Measurements from ENCODE around the gene CLDN14.
"Not testable (repeated sequence)": the region's sequence is repeated elsewhere in the genome, so short reads cannot be mapped to it uniquely, and the experiment has no call there.

The CLDN14 gene

GRCh38 chr21:36477001-36477400 lies 2.9 kb downstream of the CLDN14 start:
- TF ChIP-seq CTCF (IDR thresholded peaks at IDR 0.05), result no peak
- no peaks in the 10 kb centered on the region for H3K9me3 ChIP-seq
- H3K27me3 ChIP-seq, result no peaks in the 10 kb centered on the region
- no peak overlapping the region for H3K4me3 ChIP-seq (ENCODE audit: low read depth in 1 of 2, low read length in 1 of 2)
- H3K27ac ChIP-seq, result no peak overlapping the region
- H3K4me1 ChIP-seq (ENCODE audit: control insufficient read depth in 1 of 2, insufficient read depth in 1 of 2, low read depth in 1 of 2, low read length in 1 of 2), result no peaks in the 10 kb centered on the region
- no peaks in the 10 kb centered on the region for H3K36me3 ChIP-seq

GRCh38 chr21:36476541-36476940 lies 3.4 kb downstream of the CLDN14 start:
- H3K36me3 ChIP-seq; H3K27me3 ChIP-seq; H3K9me3 ChIP-seq; H3K27ac ChIP-seq; H3K4me3 ChIP-seq (ENCODE audit: low read depth in 1 of 2, low read length in 1 of 2); H3K4me1 ChIP-seq (ENCODE audit: control insufficient read depth in 1 of 2, insufficient read depth in 1 of 2, low read depth in 1 of 2, low read length in 1 of 2): not testable (repeated sequence)

- H3K4me3 ChIP-seq (ENCODE audit: low read depth in 1 of 2, low read length in 1 of 2), result no peak overlapping the region
- no peaks in the 10 kb centered on the region for H3K36me3 ChIP-seq
- no peaks in the 10 kb centered on the region for H3K27me3 ChIP-seq
- H3K4me1 ChIP-seq (ENCODE audit: control insufficient read depth in 1 of 2, insufficient read depth in 1 of 2, low read depth in 1 of 2, low read length in 1 of 2), result no peaks in the 10 kb centered on the region
- no peaks in the 10 kb centered on the region for H3K9me3 ChIP-seq
- H3K27ac ChIP-seq, result no peak overlapping the region
- no peak for TF ChIP-seq CTCF (IDR thresholded peaks at IDR 0.05)
Measured at GRCh38 chr21:36474591-36474990, 5.3 kb downstream of the CLDN14 start.

- no peak for TF ChIP-seq CTCF (IDR thresholded peaks at IDR 0.05)
- H3K36me3 ChIP-seq, result no peaks in the 10 kb centered on the region
Measured at GRCh38 chr21:36473203-36473602, 6.7 kb downstream of the CLDN14 start.

GRCh38 chr21:36472377-36472776 lies 7.5 kb downstream of the CLDN14 start:
- no peaks in the 10 kb centered on the region for H3K27me3 ChIP-seq
- H3K36me3 ChIP-seq, result no peaks in the 10 kb centered on the region
- no peak overlapping the region for H3K27ac ChIP-seq
- no peak overlapping the region for H3K4me3 ChIP-seq (ENCODE audit: low read depth in 1 of 2, low read length in 1 of 2)
- H3K4me1 ChIP-seq (ENCODE audit: control insufficient read depth in 1 of 2, insufficient read depth in 1 of 2, low read depth in 1 of 2, low read length in 1 of 2), result no peaks in the 10 kb centered on the region
- TF ChIP-seq CTCF (IDR thresholded peaks at IDR 0.05), result no peak
- no peaks in the 10 kb centered on the region for H3K9me3 ChIP-seq

More at GRCh38 chr21:36473203-36473602, 6.7 kb downstream of the CLDN14 start:
- Histone ChIP-seq H3K4me1 (ENCODE audit: control insufficient read depth in 1 of 2, insufficient read depth in 1 of 2, low read depth in 1 of 2, low read length in 1 of 2) (no peaks in the 10 kb centered on the region), H3K27ac (no peak overlapping the region), H3K27me3 (no peaks in the 10 kb centered on the region), H3K9me3 (no peaks in the 10 kb centered on the region), H3K4me3 (ENCODE audit: low read depth in 1 of 2, low read length in 1 of 2) (no peak overlapping the region)

- Histone ChIP-seq H3K27me3 (no peaks in the 10 kb centered on the region), H3K9me3 (no peaks in the 10 kb centered on the region), H3K27ac (no peak overlapping the region), H3K36me3 (no peaks in the 10 kb centered on the region), H3K4me1 (ENCODE audit: control insufficient read depth in 1 of 2, insufficient read depth in 1 of 2, low read depth in 1 of 2, low read length in 1 of 2) (no peaks in the 10 kb centered on the region), H3K4me3 (ENCODE audit: low read depth in 1 of 2, low read length in 1 of 2) (no peak overlapping the region)
- TF ChIP-seq CTCF (IDR thresholded peaks at IDR 0.05), result no peak
Measured at GRCh38 chr21:36471254-36471723, 8.6 kb downstream of the CLDN14 start.
